Activated CD4-positive, alpha-beta memory T cell treated with anti-CD3 and anti-CD28 coated beads, Interleukin-2, amount 10 ng/mL, durations not matched to agents 7 days and 5 days (primary cell): Measurements from ENCODE around the gene CYP4F2. TPM values are rescaled to one million over a fixed set of nuclear protein-coding genes. Genes with fewer than 3 reads are reported as not detected.
"Not testable (repeated sequence)": the region's sequence is repeated elsewhere in the genome, so short reads cannot be mapped to it uniquely, and the experiment has no call there.

ENCODE experiments used
- CTCF ChIA-PET: fragments of 350-600 bp; sonication (Branson Sonifier 250); formaldehyde crosslinking; loops from one replicate; lab custom pipeline; 2021; ENCODE audit warnings: antibody characterized with exemption, inconsistent platforms; lab: Charles Lee
- POLR2A ChIA-PET: fragments of 350-600 bp; sonication (Branson Sonifier 250); formaldehyde crosslinking; loops from one replicate; lab custom pipeline; 2021; ENCODE audit warnings: antibody characterized with exemption; lab: Charles Lee
- DNase-seq: peaks from one replicate; pipeline ENCODE4 v3.0.0-alpha.2; 2020
- H3K27ac Mint-ChIP-seq: one replicate; pipeline ENCODE4 v1.8.0; 2021; ENCODE audit warnings: mild to moderate bottlenecking, mixed read lengths
- H3K27me3 Mint-ChIP-seq: one replicate; pipeline ENCODE4 v1.8.0; 2021; ENCODE audit warnings: mixed read lengths
- H3K36me3 Mint-ChIP-seq: one replicate; pipeline ENCODE4 v1.8.0; 2021; ENCODE audit warnings: low read depth, mixed read lengths
- H3K4me1 Mint-ChIP-seq: one replicate; pipeline ENCODE4 v1.8.0; 2021; ENCODE audit warnings: mixed read lengths
- H3K4me3 Mint-ChIP-seq: one replicate; pipeline ENCODE4 v1.8.0; 2021; ENCODE audit warnings: mild to moderate bottlenecking, mixed read lengths
- H3K9me3 Mint-ChIP-seq: one replicate; pipeline ENCODE4 v1.8.0; 2021; ENCODE audit warnings: mixed read lengths
- total RNA-seq, 2 experiments: library from RNA; stranded (reverse); gene quantifications; one replicate each; pipeline ENCODE4 v1.2.3, GENCODE V29; 2021

Gene CYP4F2
- total RNA-seq: not detected

- no peak for DNase-seq
- POLR2A ChIA-PET: no interaction called here
- Mint-ChIP-seq H3K36me3 (no peaks in the 10 kb centered on the region), H3K9me3 (no peaks in the 10 kb centered on the region), H3K4me3 (no peak within 1 kb of the TSS), H3K4me1 (peaks cover 4% of the 10 kb centered on the region), H3K27me3 (peaks cover 23% of the 10 kb centered on the region), H3K27ac (no peak within 1 kb of the TSS)
- CTCF ChIA-PET: no interaction called here
These were observed at the start of gene CYP4F2 for GRCh38 chr19:15897738-15898276. TSS of gene CYP4F2 (minus strand) at chr19:15898074. CDS start at chr19:15897611, 463 bp downstream.

- no peak for DNase-seq
- peaks cover 5% of the 10 kb centered on the region for H3K36me3 Mint-ChIP-seq
- no peaks in the 10 kb centered on the region for H3K4me1 Mint-ChIP-seq
- peaks cover 12% of the 10 kb centered on the region for H3K9me3 Mint-ChIP-seq
- ChIA-PET POLR2A (no interaction called here), CTCF (no interaction called here)
- H3K4me3 Mint-ChIP-seq: no peak overlapping the region
- no peak overlapping the region for H3K27ac Mint-ChIP-seq
- H3K27me3 Mint-ChIP-seq: peaks cover 25% of the 10 kb centered on the region
These were observed 47.4 kb upstream of the CYP4F2 start for GRCh38 chr19:15945301-15945700.

GRCh38 chr19:15944401-15944800, 46.5 kb upstream of the CYP4F2 start:
- Mint-ChIP-seq H3K36me3 (peaks cover 5% of the 10 kb centered on the region), H3K4me1 (no peaks in the 10 kb centered on the region), H3K27ac (no peak overlapping the region), H3K27me3 (peaks cover 24% of the 10 kb centered on the region), H3K9me3 (peaks cover 11% of the 10 kb centered on the region), H3K4me3 (no peak overlapping the region)
- ChIA-PET CTCF (no interaction called here), POLR2A (no interaction called here)
- no peak for DNase-seq

GRCh38 chr19:15937771-15938170, 39.9 kb upstream of the CYP4F2 start:
- Mint-ChIP-seq H3K4me3 (no peak overlapping the region), H3K4me1 (no peaks in the 10 kb centered on the region), H3K27me3 (peaks cover 8% of the 10 kb centered on the region), H3K9me3 (no peaks in the 10 kb centered on the region), H3K36me3 (no peaks in the 10 kb centered on the region), H3K27ac (no peak overlapping the region)
- ChIA-PET CTCF (no interaction called here), POLR2A (no interaction called here)
- DNase-seq: no peak

GRCh38 chr19:15936950-15937349, 39.1 kb upstream of the CYP4F2 start:
- no peak for DNase-seq
- Mint-ChIP-seq H3K27ac (no peak overlapping the region), H3K36me3 (no peaks in the 10 kb centered on the region), H3K27me3 (peaks cover 5% of the 10 kb centered on the region), H3K4me3 (no peak overlapping the region), H3K9me3 (no peaks in the 10 kb centered on the region), H3K4me1 (no peaks in the 10 kb centered on the region)
- ChIA-PET POLR2A (no interaction called here), CTCF (no interaction called here)

GRCh38 chr19:15936173-15936572, 38.3 kb upstream of the CYP4F2 start:
- peaks cover under 1% of the 10 kb centered on the region for H3K36me3 Mint-ChIP-seq
- peaks cover 3% of the 10 kb centered on the region for H3K27me3 Mint-ChIP-seq
- H3K27ac Mint-ChIP-seq: no peak overlapping the region
- ChIA-PET POLR2A (no interaction called here), CTCF (no interaction called here)
- H3K9me3 Mint-ChIP-seq: peaks cover 2% of the 10 kb centered on the region
- no peak overlapping the region for H3K4me3 Mint-ChIP-seq
- no peak for DNase-seq
- H3K4me1 Mint-ChIP-seq: no peaks in the 10 kb centered on the region

- Mint-ChIP-seq H3K36me3 (peaks cover 5% of the 10 kb centered on the region), H3K4me1 (no peaks in the 10 kb centered on the region), H3K9me3 (peaks cover 7% of the 10 kb centered on the region), H3K27me3 (peaks cover 7% of the 10 kb centered on the region), H3K27ac (no peak overlapping the region), H3K4me3 (no peak overlapping the region)
- ChIA-PET POLR2A (no interaction called here), CTCF (no interaction called here)
- no peak for DNase-seq
These were observed 37.4 kb upstream of the CYP4F2 start for GRCh38 chr19:15935167-15935702.

- peaks cover 7% of the 10 kb centered on the region for H3K27me3 Mint-ChIP-seq
- ChIA-PET POLR2A (no interaction called here), CTCF (no interaction called here)
- H3K4me3 Mint-ChIP-seq: no peak within 1 kb of the TSS
- peaks cover 11% of the 10 kb centered on the region for H3K9me3 Mint-ChIP-seq
- H3K4me1 Mint-ChIP-seq: no peaks in the 10 kb centered on the region
- no peak within 1 kb of the TSS for H3K27ac Mint-ChIP-seq
- DNase-seq: no peak
- H3K36me3 Mint-ChIP-seq: peaks cover 5% of the 10 kb centered on the region
These were observed 36.6 kb upstream of the CYP4F2 start, which contains the start of gene CYP4F11 for GRCh38 chr19:15934332-15935078. TSS of gene CYP4F11 (minus strand) at chr19:15934529. CDS start at chr19:15934408, 121 bp downstream.

- DNase-seq: peak; percentile 20
- H3K4me3 Mint-ChIP-seq, H3K27ac Mint-ChIP-seq, CTCF ChIA-PET, H3K4me1 Mint-ChIP-seq, POLR2A ChIA-PET, H3K36me3 Mint-ChIP-seq, H3K27me3 Mint-ChIP-seq: not testable (repeated sequence)
- peaks cover 11% of the 10 kb centered on the region for H3K9me3 Mint-ChIP-seq
These were observed 36.0 kb upstream of the CYP4F2 start for GRCh38 chr19:15933761-15934331.

- H3K36me3 Mint-ChIP-seq: peaks cover 5% of the 10 kb centered on the region
- DNase-seq: no peak
These were observed 30.4 kb upstream of the CYP4F2 start for GRCh38 chr19:15928321-15928720.

GRCh38 chr19:15926484-15926883, 28.6 kb upstream of the CYP4F2 start:
- ChIA-PET CTCF (no interaction called here), POLR2A (no interaction called here)
- Mint-ChIP-seq H3K27me3 (peaks cover 11% of the 10 kb centered on the region), H3K4me1 (no peaks in the 10 kb centered on the region), H3K4me3 (no peak overlapping the region), H3K9me3 (peaks cover 11% of the 10 kb centered on the region), H3K36me3 (peaks cover 5% of the 10 kb centered on the region), H3K27ac (no peak overlapping the region)
- no peak for DNase-seq

More at GRCh38 chr19:15928321-15928720, 30.4 kb upstream of the CYP4F2 start:
- Mint-ChIP-seq H3K4me1 (no peaks in the 10 kb centered on the region), H3K27ac (no peak overlapping the region), H3K27me3 (peaks cover 10% of the 10 kb centered on the region), H3K4me3 (no peak overlapping the region), H3K9me3 (peaks cover 11% of the 10 kb centered on the region)
- CTCF ChIA-PET: no interaction called here
- POLR2A ChIA-PET: no interaction called here

GRCh38 chr19:15923702-15924101, 25.8 kb upstream of the CYP4F2 start:
- ChIA-PET POLR2A (no interaction called here), CTCF (no interaction called here)
- no peak overlapping the region for H3K27ac Mint-ChIP-seq
- no peaks in the 10 kb centered on the region for H3K36me3 Mint-ChIP-seq
- no peaks in the 10 kb centered on the region for H3K4me1 Mint-ChIP-seq
- no peaks in the 10 kb centered on the region for H3K9me3 Mint-ChIP-seq
- H3K27me3 Mint-ChIP-seq: peaks cover 20% of the 10 kb centered on the region
- no peak for DNase-seq
- H3K4me3 Mint-ChIP-seq: no peak overlapping the region

- H3K4me3 Mint-ChIP-seq: no peak overlapping the region
- no peak for DNase-seq
- H3K27me3 Mint-ChIP-seq: peaks cover 27% of the 10 kb centered on the region
- H3K27ac Mint-ChIP-seq: no peak overlapping the region
- CTCF ChIA-PET: no interaction called here
- H3K9me3 Mint-ChIP-seq: no peaks in the 10 kb centered on the region
- H3K36me3 Mint-ChIP-seq: no peaks in the 10 kb centered on the region
- no peaks in the 10 kb centered on the region for H3K4me1 Mint-ChIP-seq
- POLR2A ChIA-PET: no interaction called here
These were observed 24.1 kb upstream of the CYP4F2 start for GRCh38 chr19:15922021-15922420.
